ENCODE data around the gene ZNF362.
"Not testable (repeated sequence)": the region's sequence is repeated elsewhere in the genome, so short reads cannot be mapped to it uniquely, and the experiment has no call there.

The ZNF362 gene

GRCh38 chr1:33309351-33309750 is 53.1 kb downstream of the ZNF362 start:
- not testable (repeated sequence) for DNase-seq

DNA sequence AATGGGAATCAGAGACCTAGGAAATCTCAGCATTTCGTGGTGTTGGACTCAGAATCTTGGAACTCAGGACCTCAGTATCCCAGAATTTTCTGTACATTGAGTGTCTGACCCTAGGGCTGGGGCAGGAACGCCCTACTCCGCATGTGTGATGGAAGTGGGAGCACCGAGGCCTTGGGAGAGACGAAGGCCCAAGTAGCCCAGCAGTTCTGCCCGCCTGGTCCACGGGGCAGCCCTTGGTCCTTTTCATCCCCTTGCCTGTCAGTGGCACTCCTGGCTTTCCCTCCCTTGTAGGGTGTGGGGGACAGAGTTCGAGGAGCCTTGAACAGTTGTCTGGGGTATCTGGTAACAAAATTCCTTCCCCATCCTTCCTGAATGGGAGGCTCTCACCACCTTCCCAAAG is 54.4 kb downstream of the ZNF362 start:
- DNase-seq = no peak

- no peak for DNase-seq
These were observed 55.6 kb downstream of the ZNF362 start for GRCh38 chr1:33311706-33312412.

DNA sequence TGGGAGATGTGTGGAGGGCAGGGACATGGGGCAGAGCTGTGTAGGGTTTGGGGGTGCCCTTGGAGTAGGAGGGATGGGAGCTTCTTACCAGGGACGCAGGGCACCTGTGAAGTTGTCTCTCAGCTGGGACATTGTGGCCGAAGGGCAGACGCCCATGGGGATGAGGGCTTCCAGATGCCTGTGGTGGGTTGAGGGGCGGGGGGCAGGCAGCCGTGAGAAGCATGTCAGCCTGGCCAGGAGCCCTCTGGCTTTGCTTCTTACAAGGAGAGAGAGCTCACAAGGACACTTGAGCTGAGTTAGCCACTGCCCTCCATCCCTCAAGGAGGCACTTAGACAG is 56.1 kb downstream of the ZNF362 start:
- DNase-seq = no peak

DNA sequence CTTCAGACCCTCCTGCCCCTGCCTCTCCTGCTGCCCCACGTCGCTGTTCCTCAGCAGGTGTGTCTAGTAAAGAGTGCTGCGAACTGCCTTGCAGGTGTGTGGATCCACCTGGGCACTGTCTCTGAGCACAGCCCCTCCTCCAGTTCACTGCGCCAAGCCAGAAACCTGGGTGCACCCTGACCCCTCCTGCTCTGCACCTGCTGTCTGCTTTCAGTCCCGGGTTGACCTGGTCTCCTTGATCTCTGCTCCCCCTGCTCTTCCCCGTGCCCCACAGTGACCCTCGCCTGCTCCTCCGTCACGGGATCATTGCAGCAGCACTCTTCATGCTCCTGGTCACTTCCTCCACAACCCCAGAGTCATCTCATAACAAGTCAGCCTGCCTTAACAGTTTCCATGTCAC is 58.1 kb downstream of the ZNF362 start:
- DNase-seq = no peak

DNA sequence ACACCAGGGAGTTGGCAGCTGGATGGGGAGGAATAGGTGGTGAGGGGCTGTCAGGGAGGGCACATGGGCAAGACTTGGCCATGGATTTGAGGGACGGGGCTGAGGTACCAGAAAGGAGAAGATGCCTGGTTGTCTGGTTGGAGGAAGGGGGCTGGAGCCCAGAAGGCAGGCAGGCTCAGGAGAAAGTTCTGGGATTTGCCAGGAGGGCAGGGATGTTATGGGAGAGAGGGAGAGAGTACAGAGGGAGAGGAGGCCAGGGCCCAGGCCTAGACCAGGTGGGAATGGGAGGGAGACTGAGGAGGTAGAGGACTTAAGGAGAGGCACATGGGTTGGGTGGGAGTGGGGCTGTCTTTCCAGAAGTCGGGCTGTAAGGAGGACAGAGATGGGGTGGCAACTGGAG is 60.3 kb downstream of the ZNF362 start:
- no peak for DNase-seq

GRCh38 chr1:33317354-33317753 is 61.1 kb downstream of the ZNF362 start:
- DNase-seq = no peak

GRCh38 chr1:33317946-33318345 is 61.7 kb downstream of the ZNF362 start:
- no peak for DNase-seq

DNA sequence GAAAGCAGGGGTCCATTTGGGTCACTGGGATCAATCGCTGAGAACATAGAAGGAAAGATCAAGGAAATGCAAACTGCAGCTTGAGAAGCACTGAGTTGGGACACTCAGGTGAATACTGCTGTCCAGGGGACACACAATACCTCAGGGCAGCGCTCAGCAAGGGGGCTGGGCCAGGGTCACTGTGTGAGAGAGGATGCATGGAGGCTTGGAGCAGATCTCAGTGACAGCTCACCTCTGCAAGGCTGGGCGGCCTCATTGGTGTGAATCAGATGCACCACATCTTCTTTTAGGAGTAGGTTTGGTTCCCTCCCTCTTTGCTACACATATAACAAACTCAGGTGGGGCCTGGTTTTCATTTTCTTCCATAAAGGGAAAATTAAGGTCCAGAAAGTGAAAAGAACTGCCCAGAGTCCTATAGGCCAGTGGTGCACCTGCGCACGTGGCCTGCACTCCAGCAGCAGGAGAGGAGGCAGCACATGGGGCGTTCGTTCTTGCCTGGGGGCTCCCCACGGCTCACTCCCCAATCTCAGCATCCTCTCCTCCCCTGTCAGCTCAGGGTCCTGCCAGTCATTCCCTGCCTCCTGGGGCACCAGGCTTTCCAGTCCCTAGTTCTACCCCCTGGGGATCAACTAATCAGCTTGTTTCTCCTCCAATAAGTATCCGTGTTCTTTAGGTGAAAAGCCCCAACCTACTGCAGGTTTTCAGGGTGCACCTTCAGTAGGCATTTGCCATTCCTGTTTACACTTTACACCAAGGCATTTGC is 63.1 kb downstream of the ZNF362 start:
- no peak for DNase-seq

DNA sequence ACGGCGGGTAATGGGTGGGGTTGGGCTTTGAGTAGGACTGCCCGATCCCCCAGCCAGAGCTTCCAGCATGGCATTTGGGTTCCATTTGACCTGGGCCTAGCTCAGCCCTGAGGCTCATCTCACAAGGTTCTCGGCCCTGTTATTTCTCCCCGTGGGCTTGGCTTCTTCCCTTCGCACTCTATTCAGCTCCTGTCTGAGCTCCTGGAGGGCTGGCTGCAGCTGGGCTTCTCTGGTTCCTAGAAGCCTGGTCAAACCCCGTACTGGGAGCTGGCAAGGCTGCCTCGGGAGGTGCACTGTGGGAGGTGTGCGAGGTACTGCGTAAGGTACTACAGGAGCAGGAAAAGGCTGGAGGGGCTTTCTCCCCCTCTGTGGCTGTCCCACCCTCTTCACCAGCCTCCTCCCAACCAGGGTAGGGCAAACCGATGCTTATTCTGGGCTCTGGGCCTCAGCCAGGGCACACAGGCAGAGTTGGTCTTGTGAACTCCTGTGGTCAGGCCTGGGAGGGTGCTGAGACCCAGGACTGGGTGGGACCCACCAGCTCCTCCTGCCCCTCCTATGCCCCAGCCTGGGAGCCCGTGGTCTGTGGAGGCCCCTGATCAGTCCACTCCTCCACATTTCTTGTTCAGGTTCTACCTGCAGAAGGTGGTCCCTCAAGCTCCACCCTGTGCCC is 63.8 kb downstream of the ZNF362 start:
- no peak for DNase-seq

GRCh38 chr1:33320619-33321165 is 64.4 kb downstream of the ZNF362 start, which contains the start of gene A3GALT2:
Gene A3GALT2 (minus strand): TSS chr1:33321098. CDS start chr1:33321098, 0 bp downstream.
- DNase-seq = no peak

- no peak for DNase-seq
These were observed 64.9 kb downstream of the ZNF362 start for GRCh38 chr1:33321178-33321577.

GRCh38 chr1:33322109-33322508 is 65.8 kb downstream of the ZNF362 start:
- no peak for DNase-seq

GRCh38 chr1:33322870-33323585 is 66.7 kb downstream of the ZNF362 start:
- no peak for DNase-seq

DNA sequence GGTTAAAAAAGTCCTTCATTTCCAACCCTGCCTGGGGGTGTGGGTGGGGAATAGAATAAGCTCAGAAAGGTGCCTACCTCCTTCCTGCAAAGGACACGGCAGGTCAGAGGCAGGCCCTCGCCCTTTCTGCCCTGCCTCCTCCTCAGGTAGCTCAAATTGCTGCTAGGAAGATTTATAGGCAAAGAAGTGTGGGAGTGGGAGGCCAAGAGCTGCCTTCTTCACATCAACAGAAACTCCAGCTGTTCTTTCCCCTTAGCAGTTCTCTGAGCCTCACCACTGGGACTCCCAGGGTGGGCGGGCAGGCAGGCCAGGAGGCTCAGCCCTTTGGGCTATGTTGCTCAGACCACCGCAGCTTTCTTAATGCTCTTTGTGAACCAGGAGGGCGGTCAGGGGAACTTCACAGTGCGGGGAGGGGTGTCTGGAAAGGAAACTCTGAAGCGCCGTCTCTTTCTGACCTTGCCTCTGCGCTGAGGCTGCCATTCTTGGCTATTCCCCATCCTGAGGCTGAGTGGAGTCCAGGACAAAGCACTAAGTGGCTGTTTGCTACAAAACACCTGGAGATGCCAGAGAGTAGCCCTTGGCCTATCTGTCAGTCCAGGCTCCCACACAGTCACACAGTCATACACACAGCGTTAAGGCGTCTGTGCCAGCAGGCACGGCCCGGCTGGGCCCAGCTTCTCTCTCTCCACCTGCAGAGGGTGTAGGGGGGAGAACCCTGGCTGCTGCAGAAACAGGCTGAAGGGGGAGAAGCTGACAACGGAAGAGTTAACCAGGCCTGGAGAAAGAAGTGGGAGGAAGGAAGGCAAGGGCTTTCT is 67.6 kb downstream of the ZNF362 start:
- DNase-seq = no peak

GRCh38 chr1:33324677-33325575 is 68.6 kb downstream of the ZNF362 start:
- no peak for DNase-seq

DNA sequence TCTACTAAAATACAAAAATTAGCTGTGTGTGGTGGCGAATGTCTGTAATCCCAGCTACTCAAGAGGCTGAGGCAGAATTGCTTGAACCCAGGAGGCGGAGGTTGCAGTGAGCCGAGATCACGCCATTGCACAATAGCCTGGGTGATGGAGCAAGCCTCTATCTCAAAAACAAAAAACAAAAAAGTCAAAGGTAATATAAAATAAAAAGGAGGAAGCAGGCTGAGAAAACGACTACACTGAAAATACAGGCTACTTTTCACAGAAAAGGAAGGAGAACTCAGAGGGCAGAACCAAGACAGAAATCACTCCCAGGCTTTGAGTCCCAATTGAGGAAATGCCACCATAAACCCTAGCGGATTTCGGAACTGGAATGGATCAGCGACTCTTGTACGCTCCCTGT is 70.5 kb downstream of the ZNF362 start:
- peak; percentile 67 for DNase-seq

- DNase-seq = peak; percentile 43
These were observed 71.5 kb downstream of the ZNF362 start for GRCh38 chr1:33327587-33328325.

- no peak for DNase-seq
These were observed 72.5 kb downstream of the ZNF362 start for GRCh38 chr1:33328817-33329216.

- no peak for DNase-seq
These were observed 73.5 kb downstream of the ZNF362 start for GRCh38 chr1:33329600-33330305.
